Left forelimb (tissue), 1 donor: ENCODE data around the gene ZNF138.
A peak's percentile ranks its signal among the peaks of the same experiment; 100 is the strongest.

Source experiments
- DNase-seq: peaks from one replicate; pipeline ENCODE4 v3.0.0-alpha.2; 2018; ENCODE audit warnings: low spot score

The ZNF138 gene

GRCh38 chr7:64875658-64876406, 81.6 kb downstream of the ZNF138 start:
- DNase-seq, result peak; percentile 42

- DNase-seq, result peak; percentile 71
Measured at GRCh38 chr7:64876792-64877713, 82.8 kb downstream of the ZNF138 start.

- DNase-seq, result no peak
Measured at GRCh38 chr7:64877714-64878610, 83.7 kb downstream of the ZNF138 start.

- DNase-seq, result no peak
Measured at GRCh38 chr7:64878684-64879083, 84.5 kb downstream of the ZNF138 start.

- DNase-seq, result no peak
Measured at GRCh38 chr7:64879086-64879730, 85.0 kb downstream of the ZNF138 start.

- no peak for DNase-seq
Measured at GRCh38 chr7:64879800-64880199, 85.6 kb downstream of the ZNF138 start.

- no peak for DNase-seq
Measured at GRCh38 chr7:64880322-64881297, 86.4 kb downstream of the ZNF138 start.

- no peak for DNase-seq
Measured at GRCh38 chr7:64881461-64882287, 87.4 kb downstream of the ZNF138 start.

GRCh38 chr7:64882341-64883112, 88.3 kb downstream of the ZNF138 start:
- peak; percentile 80 for DNase-seq
